Right renal pelvis (tissue), 4 donors: Measurements from ENCODE around the gene LRRC72. TPM values are rescaled to one million over a fixed set of nuclear protein-coding genes. Genes with fewer than 3 reads are reported as not detected.
A peak's percentile ranks its signal among the peaks of the same experiment; 100 is the strongest.
"Not testable (repeated sequence)": the region's sequence is repeated elsewhere in the genome, so short reads cannot be mapped to it uniquely, and the experiment has no call there.

Experiments used
- DNase-seq, 4 donors: peaks; one replicate each; pipeline ENCODE4 v3.0.0-alpha.2; 2013; ENCODE audit warnings: low read depth in 4 of 4, low spot score in 3 of 4, missing footprints in 1 of 4
- polyA plus RNA-seq, 4 donors: library from polyadenylated mRNA; unstranded; fragments of 120-200 nt; gene quantifications; one replicate each; pipeline ENCODE4 v1.2.1, GENCODE V29; 2013; ENCODE audit not compliant: insufficient read length in 4 of 4

LRRC72 gene
- polyA plus RNA-seq, result not detected

DNA sequence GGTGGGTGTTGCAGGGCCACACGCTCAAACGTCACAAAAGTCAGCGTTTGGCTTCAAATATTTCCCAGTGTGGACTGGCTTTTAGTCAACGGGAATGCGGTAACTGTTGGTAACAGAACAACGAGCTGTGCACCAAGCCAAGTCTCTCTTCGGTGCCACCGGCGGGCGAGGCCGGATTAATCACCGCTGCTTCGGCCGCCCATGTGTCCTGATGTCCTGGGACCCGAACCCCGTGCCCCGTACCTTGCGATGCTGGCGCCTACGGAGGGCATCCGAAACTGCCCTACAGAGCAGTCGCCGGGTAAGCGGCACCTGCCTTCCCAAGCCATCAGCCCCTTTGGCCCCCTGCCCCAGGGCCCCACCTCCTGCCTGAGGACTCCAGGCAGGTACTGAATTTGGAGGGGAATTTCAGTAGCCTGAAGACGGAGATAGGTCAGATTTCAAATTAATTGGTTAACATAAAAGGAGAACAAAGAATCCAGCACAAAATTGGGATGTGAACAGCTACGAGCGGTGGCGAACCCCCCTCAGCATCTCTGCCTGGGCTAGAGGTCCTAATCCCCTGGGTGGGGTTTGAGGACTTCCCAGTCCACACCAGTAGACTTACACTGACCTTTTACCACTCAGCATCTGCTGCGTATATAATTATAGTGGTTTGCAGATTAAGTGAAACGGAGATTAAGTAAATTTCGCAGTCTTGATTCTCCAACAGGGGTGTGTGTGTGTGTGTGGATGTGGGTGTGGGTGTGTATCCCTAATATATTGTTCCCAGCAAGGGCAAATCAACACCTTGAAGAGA lies at the start of gene LRRC72:
Gene LRRC72 (plus strand): TSS at position 84 of the 799 bp plus-strand sequence. CDS start 128 bp downstream, at position 212.
- no peak for DNase-seq

- no peak for DNase-seq
Measured at GRCh38 chr7:16479161-16479560, 47.5 kb upstream of the LRRC72 start.

GRCh38 chr7:16479591-16479990 lies 47.0 kb upstream of the LRRC72 start:
- DNase-seq, result no peak

DNA sequence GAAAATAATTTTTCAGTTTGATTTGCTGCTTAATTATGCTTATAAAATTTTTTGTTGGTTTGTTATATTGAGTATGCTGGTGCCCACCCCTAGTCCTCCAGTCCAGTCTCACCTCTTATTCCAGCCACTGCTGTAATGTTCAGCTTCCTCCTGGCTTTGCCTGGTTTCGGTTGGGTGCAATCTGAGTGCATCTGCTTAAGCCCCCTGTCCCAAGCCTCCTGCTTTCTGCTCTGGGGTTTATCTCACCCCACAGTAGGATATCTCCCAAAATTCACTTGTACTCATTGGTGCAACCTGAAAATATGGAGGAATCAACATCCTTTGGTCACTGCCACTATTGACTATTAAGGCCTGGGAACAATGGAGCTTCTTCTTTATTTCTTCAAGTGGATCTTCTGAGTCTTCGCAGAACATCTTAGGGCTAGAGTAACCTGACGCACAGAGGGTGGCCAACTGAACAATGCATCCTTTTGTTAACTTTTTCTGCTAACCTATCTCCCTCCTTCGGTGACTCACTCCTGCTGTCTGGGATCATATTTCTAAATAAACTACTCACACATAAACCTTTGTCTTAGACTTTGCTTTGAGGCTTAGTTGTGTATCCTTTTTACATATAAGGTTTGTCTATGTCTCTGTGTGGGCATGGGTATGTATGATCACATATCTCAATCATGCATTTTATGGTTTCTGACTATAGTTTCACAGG lies 42.0 kb upstream of the LRRC72 start:
- DNase-seq, result no peak

DNA sequence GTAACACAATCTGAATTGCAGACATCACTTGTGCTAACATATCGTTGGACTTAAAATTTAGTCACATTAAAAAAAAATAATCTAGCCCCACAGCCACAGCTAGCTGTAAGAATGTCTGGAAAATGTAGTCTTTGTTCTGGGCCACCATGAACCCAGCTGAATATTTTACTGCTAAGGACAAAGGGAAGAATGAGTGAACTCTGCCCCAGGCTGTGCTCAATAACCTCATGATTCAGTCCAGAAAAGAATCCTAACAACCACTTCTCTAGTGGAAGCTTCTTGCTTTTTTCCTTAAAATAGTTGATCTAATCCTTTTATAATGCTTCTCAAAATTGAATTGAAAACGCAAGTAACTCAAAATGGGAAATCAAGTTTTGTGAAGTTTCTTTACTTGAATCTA lies 35.5 kb upstream of the LRRC72 start:
- DNase-seq, result no peak

GRCh38 chr7:16492513-16493062 lies 34.0 kb upstream of the LRRC72 start:
- DNase-seq, result peak in 3 of 4 donors; percentile 18 to 28 (median 27)

GRCh38 chr7:16493266-16493665 lies 33.4 kb upstream of the LRRC72 start:
- no peak for DNase-seq

DNA sequence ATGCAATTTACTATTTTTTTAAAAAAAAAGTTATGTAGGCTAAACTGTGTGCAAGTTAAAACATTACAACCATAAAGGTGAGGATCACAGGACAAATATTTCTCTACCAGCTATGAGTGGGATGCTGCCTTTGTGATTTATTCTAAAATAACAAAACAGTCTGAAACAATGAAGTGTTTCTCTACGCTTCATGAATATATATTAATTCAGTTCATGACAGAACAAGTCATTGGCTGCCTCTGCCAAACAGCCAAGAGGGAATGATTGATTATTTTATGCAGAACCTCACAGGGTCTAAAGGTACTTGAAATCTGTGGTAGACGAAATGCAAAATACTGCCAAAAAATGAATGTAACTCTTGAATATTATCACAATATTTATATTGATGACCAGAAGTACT lies 32.1 kb upstream of the LRRC72 start:
- no peak for DNase-seq

DNA sequence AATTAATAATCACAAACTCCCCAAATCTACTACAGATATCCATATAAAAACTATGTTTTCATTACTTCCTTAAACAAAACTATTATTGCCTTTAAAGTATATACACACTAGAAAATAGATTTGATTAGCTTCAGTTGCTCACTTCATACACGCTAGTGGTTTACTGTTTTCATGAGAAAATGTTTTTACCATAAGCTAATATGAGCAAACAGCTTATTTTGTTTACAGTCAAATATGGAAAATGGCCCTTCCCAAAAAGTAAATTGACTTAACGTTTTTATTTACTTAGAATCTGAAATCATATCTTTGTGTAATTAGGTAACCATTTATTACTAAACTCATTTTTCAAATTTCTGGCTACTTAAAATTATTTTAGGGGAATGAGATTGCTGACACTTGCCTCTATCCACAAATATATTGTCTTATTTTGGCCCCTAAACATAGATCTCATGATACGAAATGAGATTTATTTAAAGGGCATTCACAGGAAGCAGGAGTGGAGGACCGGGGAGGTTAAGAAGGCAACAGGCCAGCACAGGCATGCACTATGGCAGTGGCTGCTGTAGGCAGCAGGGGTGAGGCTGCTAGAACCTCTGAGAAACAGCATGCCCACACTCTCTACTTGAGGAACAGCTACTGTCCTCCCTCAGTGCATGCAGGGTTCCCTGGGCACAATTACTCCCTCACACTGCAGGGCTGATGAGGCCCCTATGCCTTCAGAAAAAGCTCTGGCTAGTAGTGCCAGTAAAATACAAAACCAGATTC lies 31.5 kb upstream of the LRRC72 start:
- no peak for DNase-seq

GRCh38 chr7:16498122-16498521 lies 28.5 kb upstream of the LRRC72 start:
- no peak for DNase-seq

DNA sequence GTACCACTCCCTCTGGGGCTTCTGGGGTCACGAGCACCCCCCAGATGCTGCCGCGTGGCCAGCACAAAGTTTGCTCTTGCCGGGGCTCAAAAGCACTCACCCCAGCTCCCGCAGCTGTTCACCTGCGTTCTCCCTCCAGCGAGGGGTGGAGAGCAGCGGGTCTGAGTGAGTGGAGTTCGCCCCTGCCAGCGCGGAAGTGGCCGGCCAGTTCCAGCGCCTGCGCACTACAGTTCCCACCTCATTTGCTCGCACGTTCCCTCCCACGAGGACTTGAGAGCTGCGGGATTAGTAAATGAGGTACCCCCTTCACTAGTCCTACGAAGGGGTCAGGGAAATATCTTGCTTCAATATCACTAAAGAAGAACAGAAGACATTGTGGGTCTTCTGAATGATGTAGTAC lies 24.3 kb upstream of the LRRC72 start:
- DNase-seq, result no peak

- DNase-seq, result no peak
Measured at GRCh38 chr7:16504019-16504418, 22.6 kb upstream of the LRRC72 start.

GRCh38 chr7:16506422-16506821 lies 20.2 kb upstream of the LRRC72 start:
- DNase-seq, result not testable (repeated sequence)

GRCh38 chr7:16509829-16510228 lies 16.8 kb upstream of the LRRC72 start:
- DNase-seq, result no peak

- DNase-seq, result no peak
Measured at GRCh38 chr7:16511314-16511713, 15.3 kb upstream of the LRRC72 start.

- DNase-seq, result no peak
Measured at GRCh38 chr7:16512097-16512496, 14.5 kb upstream of the LRRC72 start.

DNA sequence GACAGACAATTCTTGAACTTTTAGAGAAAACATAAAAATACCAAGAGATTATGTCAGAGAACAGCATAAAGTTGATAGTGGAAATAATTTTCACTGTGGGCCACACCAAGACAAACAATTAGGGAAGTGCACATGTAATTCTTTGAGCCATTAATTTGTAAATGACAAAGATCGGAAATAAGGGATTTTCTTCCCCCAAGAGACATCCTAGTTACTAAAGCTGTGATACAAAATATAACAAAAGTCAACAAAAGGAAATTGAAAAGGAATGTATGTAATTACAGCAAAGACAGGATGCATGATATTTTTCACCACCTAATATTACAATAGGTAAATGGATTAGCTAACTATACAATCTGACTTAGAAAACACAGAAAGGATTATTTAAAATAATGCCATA lies 12.4 kb upstream of the LRRC72 start:
- no peak for DNase-seq

DNA sequence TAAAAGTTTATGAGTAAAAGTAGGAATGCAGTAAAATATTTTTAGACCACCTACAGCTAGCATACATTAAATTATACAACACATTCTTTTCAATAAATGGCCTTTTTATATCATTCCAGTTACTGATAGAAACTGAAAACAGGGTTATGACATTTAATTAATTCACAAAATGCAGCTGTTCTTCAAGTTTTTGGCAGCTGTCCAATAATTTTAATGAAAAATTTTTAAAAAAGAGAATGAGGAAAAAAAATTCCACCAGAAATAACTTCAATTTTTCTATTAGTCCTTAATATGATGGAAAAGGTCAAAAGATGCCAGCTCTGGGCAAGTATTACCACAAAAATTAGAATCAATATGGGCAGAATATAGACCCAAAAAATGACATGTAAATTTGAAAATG lies 11.9 kb upstream of the LRRC72 start:
- DNase-seq, result no peak

- no peak for DNase-seq
Measured at GRCh38 chr7:16515785-16516685, 10.6 kb upstream of the LRRC72 start.

- not testable (repeated sequence) for DNase-seq
Measured at GRCh38 chr7:16519985-16520384, 6.6 kb upstream of the LRRC72 start.
